HCT116 (cell line): ENCODE results near the gene GNG7.
A peak's percentile ranks its signal among the peaks of the same experiment; 100 is the strongest.

Experiments used
- CTCF ChIP-seq, 3 experiments: fragments of 200-600 bp in 1 of 3; sonication (generic) in 1 of 3; IDR thresholded peaks in 2 of 3; conservative IDR thresholded peaks in 1 of 3; 2 replicates each; pipeline ENCODE4 v1.5.1; 2012 to 2017; ENCODE audit warnings: low read depth in 2 of 3, low read length in 2 of 3, antibody characterized with exemption in 1 of 3, borderline replicate concordance in 1 of 3, control low read depth in 1 of 3, mild to moderate bottlenecking in 1 of 3, mixed read lengths in 1 of 3, mixed run types in 1 of 3, moderate library complexity in 1 of 3; ENCODE audit not compliant: insufficient read depth in 1 of 3
- EZH2 ChIP-seq: fragments of 200-600 bp; sonication (generic); IDR thresholded peaks from 2 replicates; pipeline ENCODE4 v1.6.1; 2017; ENCODE audit warnings: antibody characterized with exemption, mixed run types
- POLR2A ChIP-seq: IDR thresholded peaks from 2 replicates; pipeline ENCODE4 v1.7.0; 2011; ENCODE audit warnings: borderline replicate concordance; ENCODE audit not compliant: insufficient read depth, insufficient read length; ENCODE audit errors: extremely low read depth
- POLR2AphosphoS5 ChIP-seq: IDR thresholded peaks from 2 replicates; pipeline ENCODE4 v1.6.1; 2011; ENCODE audit warnings: mild to moderate bottlenecking, low read depth, low read length, moderate library complexity

GRCh38 chr19:2611483-2612464 is 90.7 kb downstream of the GNG7 start:
- TF ChIP-seq CTCF (IDR thresholded peaks at IDR 0.05 in 2 of 3, conservative IDR thresholded peaks at IDR 0.05 in 1 of 3; ENCODE audit: borderline replicate concordance in 1 of 3, insufficient read depth in 1 of 3, low read depth in 2 of 3, low read length in 2 of 3), result peak in 1 of 3 experiments; percentile 12; a peak in 1 of 6 replicates
- TF ChIP-seq POLR2A, result no peak
- no peak for TF ChIP-seq EZH2
- TF ChIP-seq POLR2AphosphoS5, result no peak
